Neural progenitor cell (in vitro differentiated cells): ENCODE results near the gene RPLP1.

ENCODE experiments used
- EZH2phosphoT487 ChIP-seq: fragments of 200-600 bp; sonication (generic); IDR thresholded peaks from 2 replicates; pipeline ENCODE4 v1.6.1; 2017; ENCODE audit warnings: antibody characterized with exemption
- TF ChIP-seq, protein P1 (sequence below): fragments of 200-600 bp; sonication (generic); IDR thresholded peaks from 2 replicates; pipeline ENCODE4 v1.5.1; 2017; ENCODE audit warnings: antibody characterized with exemption, mild to moderate bottlenecking

DNA sequence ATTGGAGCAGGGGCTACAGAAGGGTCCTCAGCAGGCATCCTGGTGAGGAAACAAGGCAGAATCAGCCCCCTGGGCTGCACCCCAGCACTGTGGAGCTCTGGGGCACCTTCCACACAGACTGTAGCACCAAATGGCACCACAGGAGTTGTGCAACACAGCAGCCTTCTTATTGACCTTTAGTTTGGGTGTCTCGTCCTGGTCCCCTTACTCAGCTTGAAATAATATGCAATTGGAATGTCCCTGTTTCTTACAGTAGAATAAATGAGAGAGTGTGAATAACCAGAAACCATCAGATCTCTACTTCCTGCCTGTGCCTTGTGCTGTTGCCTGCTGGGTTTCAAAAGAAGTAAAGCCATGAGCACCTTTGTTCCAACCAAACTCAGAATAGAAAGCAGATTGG lies 44.5 kb downstream of the RPLP1 start:
- TF ChIP-seq, protein P1, sequence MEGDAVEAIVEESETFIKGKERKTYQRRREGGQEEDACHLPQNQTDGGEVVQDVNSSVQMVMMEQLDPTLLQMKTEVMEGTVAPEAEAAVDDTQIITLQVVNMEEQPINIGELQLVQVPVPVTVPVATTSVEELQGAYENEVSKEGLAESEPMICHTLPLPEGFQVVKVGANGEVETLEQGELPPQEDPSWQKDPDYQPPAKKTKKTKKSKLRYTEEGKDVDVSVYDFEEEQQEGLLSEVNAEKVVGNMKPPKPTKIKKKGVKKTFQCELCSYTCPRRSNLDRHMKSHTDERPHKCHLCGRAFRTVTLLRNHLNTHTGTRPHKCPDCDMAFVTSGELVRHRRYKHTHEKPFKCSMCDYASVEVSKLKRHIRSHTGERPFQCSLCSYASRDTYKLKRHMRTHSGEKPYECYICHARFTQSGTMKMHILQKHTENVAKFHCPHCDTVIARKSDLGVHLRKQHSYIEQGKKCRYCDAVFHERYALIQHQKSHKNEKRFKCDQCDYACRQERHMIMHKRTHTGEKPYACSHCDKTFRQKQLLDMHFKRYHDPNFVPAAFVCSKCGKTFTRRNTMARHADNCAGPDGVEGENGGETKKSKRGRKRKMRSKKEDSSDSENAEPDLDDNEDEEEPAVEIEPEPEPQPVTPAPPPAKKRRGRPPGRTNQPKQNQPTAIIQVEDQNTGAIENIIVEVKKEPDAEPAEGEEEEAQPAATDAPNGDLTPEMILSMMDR = no peak
- TF ChIP-seq EZH2phosphoT487 = no peak
